MCF 10A (cell line): Measurements from ENCODE around the gene ZNF488. TPM values are rescaled to one million over a fixed set of nuclear protein-coding genes. Genes with fewer than 3 reads are reported as not detected.

Experiments used
- BruUV-seq: library from RNA; stranded (reverse); fragments of 400-500 nt; replicated peaks from 2 replicates; lab custom pipeline; 2021; lab: Mats Ljungman, UMichigan
- CTCF ChIA-PET: fragments of 300-600 bp; sonication (Branson Sonifier 250); formaldehyde crosslinking; extraction: SDS; loops from one replicate; lab custom pipeline; 2021; ENCODE audit warnings: antibody characterized with exemption, inconsistent platforms; lab: Yijun Ruan, JAX
- POLR2A ChIA-PET: fragments of 300-600, 350-650 bp; sonication (Branson Sonifier 250); formaldehyde crosslinking; extraction: SDS; loops from one replicate; lab custom pipeline; 2020; ENCODE audit warnings: antibody characterized with exemption, inconsistent platforms; lab: Yijun Ruan, JAX
- DNase-seq: peaks from one replicate; pipeline ENCODE4 v3.0.0-alpha.2; 2018; ENCODE audit not compliant: unreplicated experiment
- H3K27ac Mint-ChIP-seq: one replicate; pipeline ENCODE4 v1.8.0; 2022; ENCODE audit warnings: mild to moderate bottlenecking, low read depth, mixed read lengths; ENCODE audit not compliant: unreplicated experiment
- H3K27me3 Mint-ChIP-seq: one replicate; pipeline ENCODE4 v1.8.0; 2022; ENCODE audit warnings: mixed read lengths; ENCODE audit not compliant: insufficient read depth, unreplicated experiment
- H3K36me3 Mint-ChIP-seq: one replicate; pipeline ENCODE4 v1.8.0; 2022; ENCODE audit warnings: mild to moderate bottlenecking, moderate library complexity, mixed read lengths; ENCODE audit not compliant: insufficient read depth, unreplicated experiment
- H3K4me1 Mint-ChIP-seq: one replicate; pipeline ENCODE4 v1.8.0; 2022; ENCODE audit warnings: mixed read lengths; ENCODE audit not compliant: insufficient read depth, unreplicated experiment
- H3K4me3 Mint-ChIP-seq: one replicate; pipeline ENCODE4 v1.8.0; 2022; ENCODE audit warnings: mild to moderate bottlenecking, moderate library complexity, mixed read lengths; ENCODE audit not compliant: unreplicated experiment
- H3K9me3 Mint-ChIP-seq: one replicate; pipeline ENCODE4 v1.8.0; 2022; ENCODE audit warnings: mixed read lengths; ENCODE audit not compliant: unreplicated experiment
- CTCF ChIP-seq: fragments of 200-600 bp; IDR thresholded peaks from one replicate; pipeline ENCODE4 v1.8.0; 2022; ENCODE audit warnings: antibody characterized with exemption, mild to moderate bottlenecking; ENCODE audit not compliant: unreplicated experiment
- intact Hi-C: fragments of 100-400 bp; cut with micrococcal nuclease; formaldehyde crosslinking; loops from 2 replicates; pipeline ENCODE4 v1.14.1; 2022
- total RNA-seq: library from RNA; stranded (reverse); gene quantifications from 2 replicates; pipeline ENCODE4 v1.2.3, GENCODE V29; 2022

Gene ZNF488
- total RNA-seq, 1 experiment from 2014 or later: 0.12 TPM

- Mint-ChIP-seq H3K9me3 (no peaks in the 10 kb centered on the region), H3K4me3 (no peak overlapping the region), H3K36me3 (no peaks in the 10 kb centered on the region), H3K4me1 (no peaks in the 10 kb centered on the region), H3K27me3 (no peaks in the 10 kb centered on the region), H3K27ac (no peak overlapping the region)
- POLR2A ChIA-PET: no interaction called here
- no peak for DNase-seq
- no TSS peak for BruUV-seq
- TF ChIP-seq CTCF: no peak
- intact Hi-C loops: no loop called here
- CTCF ChIA-PET: no interaction called here
These were observed 27.4 kb downstream of the ZNF488 start for GRCh38 chr10:47356708-47357107.

- no peak for DNase-seq
- intact Hi-C loops: no loop called here
- no peak for TF ChIP-seq CTCF
- H3K4me3 Mint-ChIP-seq: no peak overlapping the region
- POLR2A ChIA-PET: interaction anchor here (1.1 kb wide), 1 partner anchor 20 kb away, joined by 4 read pairs; no protein-coding TSS in a partner anchor
- no peak overlapping the region for H3K27ac Mint-ChIP-seq
- H3K27me3 Mint-ChIP-seq: no peaks in the 10 kb centered on the region
- H3K4me1 Mint-ChIP-seq: no peaks in the 10 kb centered on the region
- CTCF ChIA-PET: interaction anchor here (1.0 to 1.1 kb wide), 2 partner anchors 11 to 29 kb away, joined by 3 to 7 read pairs; partner anchors contain the start of gene ZNF488
- no peaks in the 10 kb centered on the region for H3K36me3 Mint-ChIP-seq
- no TSS peak for BruUV-seq
- H3K9me3 Mint-ChIP-seq: no peaks in the 10 kb centered on the region
These were observed 29.2 kb downstream of the ZNF488 start for GRCh38 chr10:47354900-47355299.

- Mint-ChIP-seq H3K36me3 (no peaks in the 10 kb centered on the region), H3K27ac (no peak overlapping the region), H3K4me3 (no peak overlapping the region), H3K9me3 (no peaks in the 10 kb centered on the region), H3K27me3 (no peaks in the 10 kb centered on the region), H3K4me1 (no peaks in the 10 kb centered on the region)
- POLR2A ChIA-PET: no interaction called here
- BruUV-seq: no TSS peak
- no peak for DNase-seq
- intact Hi-C loops: no loop called here
- no peak for TF ChIP-seq CTCF
- CTCF ChIA-PET: interaction anchor here (0.5 to 2.1 kb wide), 4 partner anchors 11 to 333 kb away, joined by 3 to 11 read pairs (median 5); partner anchors contain the start of gene ZNF488
These were observed 29.9 kb downstream of the ZNF488 start for GRCh38 chr10:47354165-47354564.

GRCh38 chr10:47353351-47353750, 30.7 kb downstream of the ZNF488 start:
- no TSS peak for BruUV-seq
- Mint-ChIP-seq H3K27me3 (no peaks in the 10 kb centered on the region), H3K27ac (no peak overlapping the region), H3K4me1 (no peaks in the 10 kb centered on the region), H3K9me3 (no peaks in the 10 kb centered on the region), H3K4me3 (no peak overlapping the region), H3K36me3 (no peaks in the 10 kb centered on the region)
- TF ChIP-seq CTCF: no peak
- DNase-seq: no peak
- ChIA-PET CTCF (interaction anchor here (0.5 to 2.2 kb wide), 4 partner anchors 9 to 327 kb away, joined by 3 to 11 read pairs (median 7); no protein-coding TSS in a partner anchor), POLR2A (interaction anchor here (0.7 kb wide), 1 partner anchor 12 kb away, joined by 4 read pairs; no protein-coding TSS in a partner anchor)
- intact Hi-C loops: no loop called here
